HG03060 (cell line): Measurements from ENCODE around the gene PLD1.
"Not testable (repeated sequence)": the region's sequence is repeated elsewhere in the genome, so short reads cannot be mapped to it uniquely, and the experiment has no call there.

Experiments
- ATAC-seq: cut with Tn5 transposase; IDR thresholded peaks from one replicate; pipeline ENCODE4 v1.9.1; 2021; ENCODE audit warnings: low read depth, moderate number of reproducible peaks; ENCODE audit not compliant: unreplicated experiment

The PLD1 gene

DNA sequence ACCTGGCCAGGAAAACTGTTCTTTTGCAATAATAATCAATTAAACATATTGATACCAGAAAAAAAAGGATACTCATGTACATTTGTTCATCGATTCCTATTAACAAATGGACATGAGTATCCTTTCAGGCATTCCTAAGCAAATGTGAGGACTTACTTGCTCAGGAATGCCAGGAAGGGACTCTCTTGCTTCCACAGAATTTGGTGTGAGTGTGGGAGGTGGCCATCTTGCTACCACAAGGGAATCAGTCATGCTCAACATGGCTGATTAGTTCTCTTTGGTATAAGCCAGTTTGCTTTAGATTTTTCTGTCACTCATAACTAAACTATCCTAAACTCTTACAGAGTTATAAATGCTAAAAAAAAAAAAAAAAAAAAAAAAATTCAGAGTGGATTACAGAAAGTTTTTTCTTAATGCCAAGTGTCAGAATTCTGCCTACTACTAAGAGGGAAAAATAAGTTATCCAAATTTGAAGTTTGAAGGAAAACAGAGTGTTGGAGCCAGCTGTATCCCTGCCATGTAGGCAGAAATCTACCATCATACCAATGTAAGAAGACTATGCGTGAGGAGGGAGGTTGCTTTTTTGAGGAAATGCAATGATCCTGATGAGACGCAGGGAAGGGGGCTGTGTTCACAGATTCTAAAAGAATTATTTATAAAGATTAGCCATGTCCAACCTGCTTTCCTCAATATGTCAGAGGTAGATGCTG, 98.7 kb downstream of the PLD1 start:
- ATAC-seq: no peak

DNA sequence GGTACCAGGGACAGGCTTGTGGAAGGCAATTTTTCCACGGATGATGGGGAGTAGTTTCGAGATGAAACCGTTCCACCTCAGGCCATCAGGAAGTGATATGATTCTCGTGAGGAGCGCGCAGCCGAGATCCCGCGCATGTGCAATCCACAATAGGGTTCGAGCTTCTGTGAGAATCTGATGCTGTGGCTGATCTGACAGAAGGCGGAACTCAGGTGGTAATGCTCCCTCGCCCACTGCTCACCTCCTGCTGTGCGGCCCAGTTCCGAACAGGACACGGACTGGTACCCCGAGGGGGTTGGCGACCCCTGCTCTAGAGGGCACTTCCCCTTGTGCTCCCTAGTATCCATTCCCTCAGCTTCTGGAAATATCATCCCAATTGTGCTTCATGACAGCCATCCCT, 99.9 kb downstream of the PLD1 start:
- no peak for ATAC-seq

GRCh38 chr3:171704814-171705213, 105.5 kb downstream of the PLD1 start:
- no peak for ATAC-seq

DNA sequence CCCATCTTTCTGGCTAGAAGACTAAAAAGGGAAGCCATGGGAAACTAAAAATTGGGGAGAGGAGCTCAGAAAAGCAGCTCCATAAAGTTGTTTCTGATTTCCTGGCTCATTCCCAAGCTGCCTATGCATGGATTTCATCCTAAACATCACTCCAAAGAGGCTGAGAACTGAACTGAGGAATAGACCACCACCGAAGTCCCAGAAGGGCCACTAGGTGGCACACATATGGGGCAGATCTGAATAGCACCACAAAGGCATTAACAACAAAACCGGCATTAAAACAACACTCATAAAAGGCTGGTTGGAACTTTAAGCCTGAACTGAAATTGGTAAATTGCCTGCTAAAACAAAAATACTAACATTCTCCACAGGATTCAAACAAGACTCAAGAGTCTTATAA, 106.3 kb downstream of the PLD1 start:
- ATAC-seq: no peak

DNA sequence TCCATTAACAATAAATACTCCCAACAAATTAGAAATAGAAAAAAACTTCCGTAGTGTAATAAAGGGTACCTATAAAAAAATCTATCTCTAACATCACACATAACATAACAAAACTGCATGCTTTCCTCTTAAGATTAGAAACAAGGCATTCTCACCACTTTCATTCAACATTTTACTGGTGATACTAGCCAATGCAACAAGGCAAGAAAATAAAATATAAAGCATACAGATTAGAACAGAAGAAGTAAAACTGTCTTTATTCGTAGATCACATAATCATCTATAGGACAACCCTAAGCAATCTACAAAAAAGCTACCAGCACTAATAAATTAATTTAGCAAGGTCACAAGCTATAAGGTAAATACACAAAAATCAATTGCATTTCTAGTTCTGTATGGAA, 107.1 kb downstream of the PLD1 start:
- no peak for ATAC-seq

DNA sequence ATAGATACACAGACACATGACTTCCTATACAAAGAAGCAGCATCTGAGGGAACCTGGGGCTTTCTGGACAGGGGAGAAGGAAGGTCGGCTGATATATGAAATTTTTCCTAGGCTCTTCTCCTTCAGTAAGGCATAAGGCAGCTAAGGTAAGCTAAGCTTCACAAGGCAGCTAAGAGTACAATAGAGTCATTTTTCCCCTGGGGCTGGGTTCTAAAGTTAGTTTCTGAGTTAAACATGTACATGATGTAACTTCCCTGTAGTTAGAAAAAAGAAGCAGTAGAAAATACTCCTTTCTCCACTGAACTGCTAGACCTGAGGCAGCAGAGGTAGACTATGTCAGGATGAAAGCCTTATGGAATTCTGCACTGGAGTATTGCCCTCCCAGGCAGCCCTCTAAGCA, 109.6 kb downstream of the PLD1 start:
- ATAC-seq: no peak

DNA sequence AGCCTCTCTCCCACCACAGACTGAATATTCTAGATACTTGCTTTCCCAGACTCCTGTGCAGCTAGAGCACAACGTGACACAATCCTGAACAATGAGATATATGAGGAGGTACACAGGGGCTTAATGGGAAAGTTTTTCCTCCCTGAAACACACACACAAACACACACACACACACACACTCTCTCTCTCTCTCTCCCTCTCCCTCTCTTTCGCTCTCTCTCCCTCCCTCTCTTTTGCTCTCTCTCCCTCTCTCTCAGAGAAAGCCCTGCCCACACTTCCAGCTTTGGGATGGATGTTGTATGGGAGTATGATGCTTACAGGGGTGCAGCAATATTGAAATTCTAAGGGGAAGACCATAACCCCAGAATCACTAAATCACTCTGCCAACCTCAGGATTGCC, 110.1 kb downstream of the PLD1 start:
- no peak for ATAC-seq

- no peak for ATAC-seq
Measured at GRCh38 chr3:171699601-171700000, 110.7 kb downstream of the PLD1 start.

DNA sequence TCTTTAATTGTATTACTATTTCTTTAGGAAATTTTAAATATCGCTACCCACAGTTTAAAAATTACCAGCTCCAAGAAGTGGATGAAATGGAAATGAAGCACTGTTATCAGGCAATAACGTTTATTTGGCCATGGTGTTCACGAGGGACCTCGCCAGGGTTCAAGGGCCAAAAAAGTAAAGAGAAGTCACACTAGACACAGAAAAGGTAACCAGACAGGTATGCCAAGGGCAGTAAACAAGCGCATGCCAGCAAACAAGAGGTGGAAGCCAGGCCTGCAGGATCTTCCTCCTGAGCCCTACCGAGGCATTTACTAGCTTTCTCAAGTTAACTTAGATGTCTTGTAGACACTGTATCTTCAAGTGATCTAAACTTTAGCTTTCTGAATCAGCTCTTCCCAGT, 113.5 kb downstream of the PLD1 start:
- ATAC-seq: no peak

DNA sequence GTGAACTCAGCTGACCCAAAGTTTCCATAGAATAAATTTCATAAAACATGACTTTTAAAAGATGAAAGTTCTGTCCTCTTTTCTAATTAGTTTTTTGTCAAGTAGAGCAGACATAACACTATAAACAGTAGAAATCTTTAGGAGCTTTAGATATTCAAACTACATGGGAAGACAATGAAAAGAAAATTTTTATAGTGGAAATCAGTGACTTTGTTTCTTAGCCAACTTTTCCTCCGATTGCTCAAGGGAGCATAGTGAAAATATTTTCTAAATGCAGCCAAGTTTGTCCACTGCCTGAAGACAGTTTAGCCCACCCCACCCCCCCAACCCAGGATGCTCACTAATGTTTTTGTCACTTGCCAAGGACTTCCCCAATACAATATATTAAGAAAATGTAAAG, 114.9 kb downstream of the PLD1 start:
- ATAC-seq: no peak

DNA sequence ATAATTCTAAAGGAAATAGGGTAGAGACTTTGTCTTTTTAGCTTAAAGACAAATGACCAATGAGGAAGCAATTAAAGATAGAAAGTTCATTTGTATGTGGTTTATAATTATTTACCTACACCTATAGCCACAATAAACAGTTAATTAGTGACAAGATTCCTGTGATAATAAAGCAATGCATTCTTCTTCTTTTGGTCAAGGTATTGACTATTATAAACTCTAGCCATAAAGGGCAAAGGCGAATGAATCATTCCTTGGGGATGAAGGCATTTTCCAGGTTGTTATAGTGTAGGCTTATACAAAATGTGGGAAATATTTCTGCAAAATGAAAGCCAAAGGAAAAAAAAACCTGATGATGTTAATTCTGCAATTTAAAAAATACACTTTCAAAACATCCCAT, 115.4 kb downstream of the PLD1 start:
- no peak for ATAC-seq

DNA sequence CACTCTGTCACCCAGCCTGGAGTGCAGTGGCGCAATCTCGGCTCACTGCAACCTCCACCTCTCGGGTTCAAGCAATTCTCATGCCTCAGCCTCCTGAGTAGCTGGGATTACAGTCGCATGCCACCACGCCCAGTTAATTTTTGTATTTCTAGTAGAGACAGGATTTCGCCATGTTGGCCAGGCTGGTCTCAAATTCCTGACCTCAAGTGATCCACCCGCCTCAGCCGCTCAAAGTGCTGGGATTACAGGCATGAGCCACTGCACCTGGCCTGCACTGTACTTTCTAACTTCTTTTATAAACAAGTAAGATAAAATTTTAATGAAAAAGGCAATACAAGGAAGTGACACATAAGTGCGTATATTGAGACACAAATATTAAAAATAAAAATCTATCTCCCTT, 117.7 kb downstream of the PLD1 start:
- not testable (repeated sequence) for ATAC-seq

GRCh38 chr3:171691485-171691884, 118.8 kb downstream of the PLD1 start:
- no peak for ATAC-seq

- ATAC-seq: no peak
Measured at GRCh38 chr3:171690281-171690680, 120.0 kb downstream of the PLD1 start.

- no peak for ATAC-seq
Measured at GRCh38 chr3:171688593-171688992, 121.7 kb downstream of the PLD1 start.

DNA sequence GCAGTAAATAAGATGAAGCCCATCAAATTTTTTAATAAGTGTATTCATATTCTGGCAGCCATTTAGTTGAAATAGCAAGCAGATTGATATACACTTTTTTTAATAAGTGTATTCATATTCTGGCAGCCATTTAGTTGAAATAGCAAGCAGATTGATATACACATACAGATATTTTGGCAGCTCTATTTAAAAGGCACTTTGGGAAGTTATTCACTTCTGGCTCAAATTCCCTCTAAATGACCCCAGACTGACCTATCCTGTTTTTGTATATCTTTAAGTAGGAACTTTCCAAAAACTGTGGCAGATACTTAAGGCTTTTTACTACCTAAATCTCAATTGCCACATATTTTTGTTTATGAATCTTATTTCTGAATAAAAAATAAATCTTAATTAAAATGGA, 122.3 kb downstream of the PLD1 start:
- ATAC-seq: no peak

DNA sequence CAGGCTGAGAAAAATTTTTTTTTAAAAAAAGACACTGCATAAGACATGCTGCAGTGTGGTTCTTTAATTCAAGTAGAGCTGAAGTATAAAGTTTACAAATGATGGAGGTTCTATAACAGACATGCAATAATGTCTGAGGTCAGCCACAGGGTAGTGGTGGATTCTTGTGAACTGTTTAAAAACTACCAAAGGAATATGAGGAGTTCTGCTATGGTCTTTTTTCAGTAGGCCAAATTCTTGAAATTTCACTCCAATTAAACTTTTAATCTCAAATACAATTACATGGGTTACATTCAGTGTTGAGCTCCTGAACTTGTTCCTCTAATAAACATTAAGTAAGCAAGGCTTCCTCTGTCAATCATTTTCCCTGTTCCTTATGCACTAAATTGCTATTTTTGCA, 122.7 kb downstream of the PLD1 start:
- ATAC-seq: no peak

DNA sequence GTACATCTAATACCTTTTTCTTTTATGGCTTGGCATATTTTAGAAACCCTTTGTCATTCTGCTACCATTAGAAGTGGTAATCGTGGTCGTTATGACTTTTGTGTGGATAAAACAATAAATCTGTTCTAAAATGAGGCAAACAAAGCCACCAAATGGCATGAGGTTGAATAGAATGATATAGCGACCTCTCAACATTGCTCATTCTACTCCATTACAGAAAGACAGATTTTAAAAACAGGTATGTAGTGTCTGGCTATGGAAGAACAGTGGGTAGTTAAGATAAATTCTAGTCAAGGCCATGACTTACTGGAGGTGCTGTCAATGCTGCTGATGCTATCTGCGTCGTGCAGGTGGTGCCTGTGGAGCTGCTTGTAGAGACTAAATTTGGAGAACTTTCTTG, 123.2 kb downstream of the PLD1 start:
- ATAC-seq: no peak

DNA sequence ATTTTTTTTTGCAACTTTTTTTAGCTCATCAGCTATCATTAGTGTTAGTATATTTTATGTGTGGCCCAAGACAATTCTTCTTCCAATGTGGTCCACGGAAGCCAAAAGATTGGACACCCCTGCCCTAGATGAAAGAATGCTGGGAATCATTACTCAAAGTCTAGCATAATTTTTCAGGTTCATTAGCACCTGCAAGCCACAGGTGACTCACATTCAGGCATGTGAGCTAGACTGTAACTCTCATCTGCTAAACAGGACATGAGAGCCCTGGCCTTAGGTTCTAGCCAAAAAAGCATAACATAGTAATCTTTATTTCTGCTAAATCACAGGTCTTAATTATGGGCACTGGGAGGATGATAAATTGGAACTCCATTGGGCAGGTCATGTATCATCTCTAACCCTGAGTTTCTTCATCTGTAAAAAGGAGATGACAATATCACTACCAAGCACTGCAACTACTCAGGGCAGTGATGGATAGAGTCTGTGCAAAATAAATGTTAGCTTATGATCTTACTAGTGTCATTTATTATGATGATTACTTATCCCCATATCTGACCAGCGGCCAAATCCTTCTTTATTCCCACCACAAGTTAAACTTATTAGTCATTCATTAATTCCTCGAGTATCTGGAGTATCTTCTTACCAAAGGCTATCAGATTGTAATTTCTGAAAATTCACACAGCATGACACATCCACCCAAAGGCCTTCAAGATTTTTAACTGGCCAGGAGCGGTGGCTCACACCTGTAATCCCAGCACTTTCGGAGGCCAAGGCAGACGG, 125.0 kb downstream of the PLD1 start:
- ATAC-seq: no peak

DNA sequence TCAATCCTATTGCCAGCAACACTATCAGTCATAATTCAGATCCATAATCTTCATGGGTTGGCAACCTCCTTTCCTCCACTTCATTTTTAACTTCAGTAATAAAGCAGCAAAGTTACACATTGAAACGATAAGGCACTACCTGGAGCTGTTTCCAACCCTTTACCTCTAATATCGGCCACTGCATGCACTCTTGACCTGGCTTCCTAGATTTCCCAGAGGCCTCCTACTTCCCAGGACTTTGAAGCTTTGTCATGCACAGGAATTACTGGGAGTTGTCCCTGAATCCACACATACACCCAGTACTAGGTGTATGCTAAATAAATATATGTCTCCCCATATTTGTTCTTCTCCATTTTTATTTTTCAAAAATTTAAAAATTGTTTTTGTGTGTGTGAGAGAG, 126.1 kb downstream of the PLD1 start:
- no peak for ATAC-seq

GRCh38 chr3:171682743-171683142, 127.5 kb downstream of the PLD1 start:
- ATAC-seq: no peak

- ATAC-seq: no peak
Measured at GRCh38 chr3:171680726-171681411, 129.4 kb downstream of the PLD1 start.
